Fibroblast of villous mesenchyme (primary cell): ENCODE data around the gene PRKN. TPM values are rescaled to one million over a fixed set of nuclear protein-coding genes. Genes with fewer than 3 reads are reported as not detected.

ENCODE experiments used
- DNase-seq: peaks from one replicate; pipeline ENCODE4 v3.0.0-alpha.2; 2010; ENCODE audit warnings: low read depth
- H3K4me3 ChIP-seq: 2 replicates; pipeline ENCODE4 v1.5.1; 2011; ENCODE audit warnings: low read depth, mild to moderate bottlenecking, low read length
- CTCF ChIP-seq: IDR thresholded peaks from 2 replicates; pipeline ENCODE4 v1.5.1; 2012; ENCODE audit warnings: low read depth, mild to moderate bottlenecking, low read length; ENCODE audit not compliant: insufficient read depth
- total RNA-seq: library from RNA; depleted of rRNA; stranded (reverse); fragments of >200 nt; gene quantifications from 2 replicates; pipeline ENCODE4 v1.2.3, GENCODE V29; 2012

PRKN gene
- total RNA-seq, 1 donor: 2.2 TPM

- H3K4me3 ChIP-seq: no peak overlapping the region
- TF ChIP-seq CTCF: no peak
- no peak for DNase-seq
Observed at GRCh38 chr6:162315291-162315690, 412.3 kb downstream of the PRKN start.

- TF ChIP-seq CTCF: no peak
- no peak for DNase-seq
- H3K4me3 ChIP-seq: no peak overlapping the region
Observed at GRCh38 chr6:162313922-162314660, 413.5 kb downstream of the PRKN start.

GRCh38 chr6:162307865-162308264 is 419.7 kb downstream of the PRKN start:
- DNase-seq: no peak
- no peak overlapping the region for H3K4me3 ChIP-seq
- no peak for TF ChIP-seq CTCF

- DNase-seq: no peak
- H3K4me3 ChIP-seq: no peak overlapping the region
- no peak for TF ChIP-seq CTCF
Observed at GRCh38 chr6:162306616-162307015, 420.9 kb downstream of the PRKN start.

GRCh38 chr6:162301128-162301527 is 426.4 kb downstream of the PRKN start:
- no peak for TF ChIP-seq CTCF
- H3K4me3 ChIP-seq: no peak overlapping the region
- no peak for DNase-seq

- DNase-seq: no peak
- no peak for TF ChIP-seq CTCF
- no peak overlapping the region for H3K4me3 ChIP-seq
Observed at GRCh38 chr6:162294029-162294428, 433.5 kb downstream of the PRKN start.

GRCh38 chr6:162292915-162293314 is 434.7 kb downstream of the PRKN start:
- no peak for DNase-seq
- TF ChIP-seq CTCF: no peak

More at GRCh38 chr6:162292915-162293314, 434.7 kb downstream of the PRKN start:
- no peak overlapping the region for H3K4me3 ChIP-seq
